Lower leg skin (tissue), 3 donors: ENCODE data around the gene ROR1.

Source experiments
- POLR2A ChIP-seq, 2 donors: fragments of 450-650 bp; IDR thresholded peaks; one replicate each; pipeline ENCODE4 v1.6.1; 2016 to 2017; ENCODE audit warnings: antibody characterized with exemption in 2 of 2, mild to moderate bottlenecking in 1 of 2, moderate library complexity in 1 of 2
- TF ChIP-seq, protein P1 (sequence below), 3 donors: fragments of 450-650 bp; IDR thresholded peaks; one replicate each; pipeline ENCODE4 v1.5.1; 2016; ENCODE audit warnings: antibody characterized with exemption in 3 of 3, mild to moderate bottlenecking in 3 of 3, moderate library complexity in 2 of 3

DNA sequence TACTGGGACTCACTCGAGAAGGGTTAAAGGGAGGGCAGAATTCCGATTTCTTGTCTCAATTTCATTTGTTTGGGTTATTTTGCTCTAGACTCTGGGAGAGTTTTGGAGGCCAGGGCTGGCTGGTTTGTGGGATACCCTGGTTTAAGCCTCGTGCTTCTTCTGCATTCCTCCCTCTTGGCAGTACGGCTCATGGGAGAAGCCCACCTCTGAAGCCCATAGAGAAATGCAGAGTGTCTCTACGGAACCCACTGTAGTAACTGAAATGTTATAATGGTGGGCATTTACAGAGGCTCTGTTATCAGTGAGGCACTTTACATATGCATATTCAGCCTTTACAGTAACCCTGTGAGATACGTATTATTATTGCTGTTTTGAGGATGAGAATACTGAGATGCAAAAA is 43.9 kb downstream of the ROR1 start:
- TF ChIP-seq POLR2A (IDR thresholded peaks at IDR 0.05) = no peak
- TF ChIP-seq, protein P1, sequence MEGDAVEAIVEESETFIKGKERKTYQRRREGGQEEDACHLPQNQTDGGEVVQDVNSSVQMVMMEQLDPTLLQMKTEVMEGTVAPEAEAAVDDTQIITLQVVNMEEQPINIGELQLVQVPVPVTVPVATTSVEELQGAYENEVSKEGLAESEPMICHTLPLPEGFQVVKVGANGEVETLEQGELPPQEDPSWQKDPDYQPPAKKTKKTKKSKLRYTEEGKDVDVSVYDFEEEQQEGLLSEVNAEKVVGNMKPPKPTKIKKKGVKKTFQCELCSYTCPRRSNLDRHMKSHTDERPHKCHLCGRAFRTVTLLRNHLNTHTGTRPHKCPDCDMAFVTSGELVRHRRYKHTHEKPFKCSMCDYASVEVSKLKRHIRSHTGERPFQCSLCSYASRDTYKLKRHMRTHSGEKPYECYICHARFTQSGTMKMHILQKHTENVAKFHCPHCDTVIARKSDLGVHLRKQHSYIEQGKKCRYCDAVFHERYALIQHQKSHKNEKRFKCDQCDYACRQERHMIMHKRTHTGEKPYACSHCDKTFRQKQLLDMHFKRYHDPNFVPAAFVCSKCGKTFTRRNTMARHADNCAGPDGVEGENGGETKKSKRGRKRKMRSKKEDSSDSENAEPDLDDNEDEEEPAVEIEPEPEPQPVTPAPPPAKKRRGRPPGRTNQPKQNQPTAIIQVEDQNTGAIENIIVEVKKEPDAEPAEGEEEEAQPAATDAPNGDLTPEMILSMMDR (IDR thresholded peaks at IDR 0.05) = no peak
